Right lung (tissue), 5 donors: ENCODE measurements around the gene CERS6. TPM values are rescaled to one million over a fixed set of nuclear protein-coding genes. Genes with fewer than 3 reads are reported as not detected.
"Not testable (repeated sequence)": the region's sequence is repeated elsewhere in the genome, so short reads cannot be mapped to it uniquely, and the experiment has no call there.

ENCODE experiments used
- DNase-seq, 2 donors: peaks; one replicate each; pipeline ENCODE4 v3.0.0-alpha.2; 2013
- polyA plus RNA-seq, 5 donors: library from polyadenylated mRNA; unstranded; fragments of 120-200 nt; gene quantifications; one replicate each; pipeline versions ENCODE4 v1.2.1 to v1.2.3, GENCODE V29; 2013; ENCODE audit warnings: inconsistent platforms in 1 of 5, low replicate concordance in 1 of 5; ENCODE audit not compliant: insufficient read length in 5 of 5, insufficient read depth in 1 of 5

The CERS6 gene
- polyA plus RNA-seq, 5 donors: 13.4 to 23.8 (median 22.7) TPM

GRCh38 chr2:168768357-168768756 lies 312.3 kb downstream of the CERS6 start:
- not testable (repeated sequence) for DNase-seq

GRCh38 chr2:168770796-168771195 lies 314.7 kb downstream of the CERS6 start:
- DNase-seq: no peak

- DNase-seq: no peak
Observed at GRCh38 chr2:168772704-168773103, 316.6 kb downstream of the CERS6 start.

GRCh38 chr2:168773128-168773527 lies 317.1 kb downstream of the CERS6 start:
- DNase-seq: no peak

- no peak for DNase-seq
Observed at GRCh38 chr2:168773719-168774521, 317.8 kb downstream of the CERS6 start.

GRCh38 chr2:168775837-168776236 lies 319.8 kb downstream of the CERS6 start:
- DNase-seq: no peak

GRCh38 chr2:168780669-168781071 lies 324.6 kb downstream of the CERS6 start:
- DNase-seq: no peak

GRCh38 chr2:168781191-168781817 lies 325.2 kb downstream of the CERS6 start:
- no peak for DNase-seq

GRCh38 chr2:168782271-168782670 lies 326.2 kb downstream of the CERS6 start:
- no peak for DNase-seq

GRCh38 chr2:168784993-168785392 lies 328.9 kb downstream of the CERS6 start:
- no peak for DNase-seq

- no peak for DNase-seq
Observed at GRCh38 chr2:168787098-168787781, 331.2 kb downstream of the CERS6 start.

GRCh38 chr2:168787782-168788376 lies 331.8 kb downstream of the CERS6 start:
- no peak for DNase-seq

- DNase-seq: no peak
Observed at GRCh38 chr2:168789776-168790175, 333.7 kb downstream of the CERS6 start.

GRCh38 chr2:168790226-168790902 lies 334.3 kb downstream of the CERS6 start:
- no peak for DNase-seq

- not testable (repeated sequence) for DNase-seq
Observed at GRCh38 chr2:168791140-168791539, 335.1 kb downstream of the CERS6 start.

- no peak for DNase-seq
Observed at GRCh38 chr2:168793596-168793995, 337.5 kb downstream of the CERS6 start.

- DNase-seq: no peak
Observed at GRCh38 chr2:168794968-168795367, 338.9 kb downstream of the CERS6 start.

GRCh38 chr2:168796090-168796577 lies 340.1 kb downstream of the CERS6 start:
- DNase-seq: no peak

- DNase-seq: no peak
Observed at GRCh38 chr2:168796583-168797285, 340.7 kb downstream of the CERS6 start.

- DNase-seq: no peak
Observed at GRCh38 chr2:168797286-168797655, 341.2 kb downstream of the CERS6 start.
